HEK293T (cell line): Measurements from ENCODE around the gene BOD1.

Experiments used
- SP1 ChIP-seq: fragments of 450-650 bp; IDR thresholded peaks from 2 replicates; pipeline ENCODE4 v1.6.1; 2017
- SUZ12 ChIP-seq: fragments of 450-650 bp; IDR thresholded peaks from 2 replicates; pipeline ENCODE4 v1.6.1; 2016; ENCODE audit warnings: mild to moderate bottlenecking

DNA sequence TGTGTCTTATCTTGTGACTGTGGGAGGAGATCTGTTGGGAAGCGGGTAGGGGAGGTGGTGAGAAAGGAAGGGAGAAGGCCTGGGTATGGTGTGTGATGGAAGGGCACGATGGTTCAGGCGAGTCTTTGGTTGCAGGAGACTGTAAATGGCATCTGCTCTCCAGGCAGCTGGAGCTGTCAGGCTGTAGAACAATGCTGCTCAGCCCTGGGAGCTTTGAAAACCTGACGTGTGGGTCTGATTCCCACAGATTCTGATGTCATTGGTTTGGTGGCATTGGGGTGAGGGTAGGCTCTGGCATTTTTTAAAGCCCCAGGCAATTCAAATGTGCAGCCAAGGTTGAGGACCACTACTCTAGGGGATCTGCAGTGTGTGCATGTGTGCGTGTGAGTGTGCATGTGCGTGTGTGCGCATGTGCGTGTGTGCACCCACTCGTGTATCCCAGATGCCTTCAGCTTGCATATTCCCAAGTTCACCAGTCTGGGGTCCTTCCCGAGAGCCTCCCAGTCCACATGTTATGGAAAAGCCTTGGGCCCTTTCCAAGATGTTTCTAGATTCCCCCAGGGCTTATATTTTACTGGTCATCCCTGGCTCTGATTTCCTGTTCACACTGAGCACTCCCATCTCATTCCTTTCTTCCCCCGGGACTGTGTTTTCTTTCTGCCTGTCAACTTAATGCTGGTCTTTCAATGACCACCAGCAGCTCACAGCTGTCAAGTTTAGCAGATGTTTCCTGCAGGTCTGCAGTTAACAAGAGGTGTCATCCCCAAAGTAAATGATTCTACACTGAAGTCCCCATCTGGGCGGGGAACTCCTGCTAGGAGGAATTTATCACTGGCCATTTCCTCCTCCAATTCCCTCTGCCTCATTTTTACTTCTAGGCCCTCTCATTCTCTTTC is 34.0 kb downstream of the BOD1 start:
- TF ChIP-seq SUZ12 (no peak), SP1 (no peak)
